Mucosa of gallbladder (tissue), 1 donor: ENCODE results near the gene GZMM. TPM values are rescaled to one million over a fixed set of nuclear protein-coding genes. Genes with fewer than 3 reads are reported as not detected.
"Not testable (repeated sequence)": the region's sequence is repeated elsewhere in the genome, so short reads cannot be mapped to it uniquely, and the experiment has no call there.

Source experiments
- DNase-seq: peaks from one replicate; pipeline ENCODE4 v3.0.0-alpha.2; 2020; ENCODE audit warnings: low spot score
- total RNA-seq: library from RNA; stranded (reverse); gene quantifications from one replicate; pipeline ENCODE4 v1.2.1, GENCODE V29; 2021
- donor health status: DM: no; HTN: no; CAD: no.

GZMM gene
- total RNA-seq, 1 donor from 2014 or later: 2.7 TPM

DNA sequence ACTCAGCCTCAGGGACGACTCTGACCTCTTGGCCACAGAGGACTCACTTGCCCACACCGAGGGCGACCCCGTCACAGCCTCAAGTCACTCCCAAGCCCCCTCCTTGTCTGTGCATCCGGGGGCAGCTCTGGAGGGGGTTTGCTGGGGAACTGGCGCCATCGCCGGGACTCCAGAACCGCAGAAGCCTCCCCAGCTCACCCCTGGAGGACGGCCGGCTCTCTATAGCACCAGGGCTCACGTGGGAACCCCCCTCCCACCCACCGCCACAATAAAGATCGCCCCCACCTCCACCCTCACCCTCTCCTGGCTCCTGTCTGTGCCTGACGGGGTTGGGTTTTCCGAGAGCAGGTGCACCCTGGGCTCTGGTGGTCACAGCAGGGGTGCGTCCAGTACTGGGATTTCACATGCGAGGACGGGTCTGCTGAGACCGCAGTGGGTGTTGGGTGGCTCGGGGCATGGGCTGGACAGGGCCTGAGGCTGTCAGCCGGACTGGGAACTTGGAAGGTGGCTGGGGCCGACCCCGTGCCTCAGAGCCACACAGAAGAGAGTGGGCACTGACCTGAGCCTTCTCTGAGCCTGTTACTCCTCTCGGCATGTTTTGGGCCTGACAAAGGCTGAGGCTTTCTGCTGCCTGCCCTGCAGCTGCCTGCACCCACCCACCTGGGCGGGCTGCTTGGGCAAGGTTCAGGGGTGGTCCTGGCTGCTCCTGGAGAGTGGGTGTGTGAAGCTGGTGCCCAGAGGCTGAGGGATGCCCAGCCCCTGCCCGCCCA lies 39.5 kb downstream of the GZMM start:
- DNase-seq: no peak

GRCh38 chr19:583968-584239 lies 40.1 kb downstream of the GZMM start:
- no peak for DNase-seq

DNA sequence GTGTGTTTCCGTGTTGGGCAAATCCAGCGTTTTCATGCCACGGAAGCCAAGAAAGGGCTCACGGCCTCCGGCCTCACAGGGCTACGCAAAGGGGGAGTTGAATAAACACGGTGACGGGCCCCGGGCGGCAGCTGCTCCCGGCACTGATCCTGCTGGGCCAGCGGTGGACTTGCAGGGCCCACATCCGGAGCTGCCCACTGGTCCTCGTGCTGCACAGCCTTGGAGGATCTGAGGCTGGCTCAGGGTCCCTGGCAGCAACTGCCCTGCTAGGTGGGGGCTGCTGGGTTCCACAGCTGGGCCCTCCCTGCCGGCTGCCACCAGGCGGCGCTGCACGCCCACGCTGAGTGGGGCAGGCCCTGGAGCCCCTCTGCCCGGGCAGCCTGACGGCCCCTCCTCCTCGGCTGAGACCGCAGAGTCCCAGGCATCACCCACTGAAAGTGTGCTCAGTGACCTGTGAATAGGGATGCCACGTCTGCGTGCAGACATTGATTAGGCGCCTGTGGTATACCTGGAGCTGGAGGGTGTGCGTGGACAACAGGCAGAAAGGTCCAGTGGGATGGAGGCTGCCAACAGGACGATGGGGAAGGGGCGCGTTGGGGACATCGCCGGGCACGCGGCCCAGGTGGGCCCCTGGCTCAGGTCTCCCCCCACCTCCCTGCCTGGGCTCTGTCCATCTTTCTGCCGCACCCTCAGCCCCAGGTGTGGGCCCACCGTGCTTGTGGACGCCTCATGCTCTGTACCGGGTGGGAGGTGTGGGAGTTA lies 40.6 kb downstream of the GZMM start:
- DNase-seq: no peak

GRCh38 chr19:585146-585545 lies 41.3 kb downstream of the GZMM start:
- not testable (repeated sequence) for DNase-seq

GRCh38 chr19:585551-586110 lies 41.8 kb downstream of the GZMM start:
- DNase-seq: no peak

DNA sequence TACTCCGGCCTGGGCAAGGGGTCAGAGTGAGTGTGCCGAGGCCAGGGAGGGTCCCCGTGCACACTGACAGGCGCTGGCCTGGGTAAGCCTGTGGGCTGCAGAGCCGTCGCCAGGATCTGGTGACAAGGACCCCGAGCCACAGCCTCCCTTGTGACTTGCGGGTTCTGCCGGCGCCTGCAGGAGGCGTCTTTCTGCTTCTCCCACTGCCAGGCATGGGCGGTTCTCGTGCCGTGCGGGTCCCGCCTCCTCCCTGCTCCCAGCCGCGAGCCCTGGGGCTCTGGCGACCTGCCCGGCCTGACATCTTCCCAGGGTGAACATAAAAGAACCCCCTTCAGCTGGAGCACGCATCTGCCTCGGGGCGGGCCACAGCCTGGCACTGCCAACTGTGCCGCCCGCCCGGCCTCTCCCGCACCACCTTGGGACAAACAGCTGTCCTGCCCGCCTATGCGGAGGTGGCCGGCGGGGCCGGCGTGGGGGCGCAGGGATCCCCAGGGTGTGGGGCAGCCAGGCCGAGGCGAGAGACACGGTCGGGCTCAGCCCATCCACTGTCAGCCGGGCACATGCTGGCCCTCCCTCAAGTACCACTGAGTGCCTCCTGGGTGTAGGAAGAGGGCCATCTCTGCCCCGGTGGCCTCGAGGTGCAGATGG lies 44.4 kb downstream of the GZMM start:
- no peak for DNase-seq

- DNase-seq: no peak
These were observed 45.2 kb downstream of the GZMM start for GRCh38 chr19:588741-589692.

DNA sequence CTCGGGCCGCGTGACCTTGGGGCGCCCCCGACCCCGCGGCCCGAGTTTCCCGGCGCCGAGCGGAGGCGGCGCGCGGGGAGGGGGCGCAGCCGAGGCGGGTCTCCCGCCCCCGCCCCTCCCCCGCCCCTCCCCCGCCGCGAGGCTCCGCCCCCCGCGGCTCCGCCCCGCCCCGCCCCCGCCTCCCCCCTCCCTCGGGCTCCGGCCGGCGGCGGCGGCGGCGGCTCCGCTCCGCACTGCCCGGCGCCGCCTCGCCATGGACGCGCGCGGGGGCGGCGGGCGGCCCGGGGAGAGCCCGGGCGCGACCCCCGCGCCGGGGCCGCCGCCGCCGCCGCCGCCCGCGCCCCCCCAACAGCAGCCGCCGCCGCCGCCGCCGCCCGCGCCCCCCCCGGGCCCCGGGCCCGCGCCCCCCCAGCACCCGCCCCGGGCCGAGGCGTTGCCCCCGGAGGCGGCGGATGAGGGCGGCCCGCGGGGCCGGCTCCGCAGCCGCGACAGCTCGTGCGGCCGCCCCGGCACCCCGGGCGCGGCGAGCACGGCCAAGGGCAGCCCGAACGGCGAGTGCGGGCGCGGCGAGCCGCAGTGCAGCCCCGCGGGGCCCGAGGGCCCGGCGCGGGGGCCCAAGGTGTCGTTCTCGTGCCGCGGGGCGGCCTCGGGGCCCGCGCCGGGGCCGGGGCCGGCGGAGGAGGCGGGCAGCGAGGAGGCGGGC lies 46.0 kb downstream of the GZMM start, which contains the start of gene HCN2:
TSS of gene HCN2 (plus strand) at position 189 of the 703 bp plus-strand sequence. CDS start at position 254, 65 bp downstream.
- DNase-seq: no peak

DNA sequence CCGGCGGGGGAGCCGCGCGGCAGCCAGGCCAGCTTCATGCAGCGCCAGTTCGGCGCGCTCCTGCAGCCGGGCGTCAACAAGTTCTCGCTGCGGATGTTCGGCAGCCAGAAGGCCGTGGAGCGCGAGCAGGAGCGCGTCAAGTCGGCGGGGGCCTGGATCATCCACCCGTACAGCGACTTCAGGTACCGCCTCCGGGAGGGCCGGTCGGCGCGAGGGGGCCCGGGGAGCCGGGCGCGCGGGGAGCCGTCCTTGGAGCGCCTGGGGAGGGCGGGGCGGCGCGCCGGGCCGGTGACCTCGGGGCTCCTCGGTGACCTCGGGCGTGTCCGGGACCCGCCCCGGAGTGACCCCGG lies 46.5 kb downstream of the GZMM start:
- DNase-seq: no peak

DNA sequence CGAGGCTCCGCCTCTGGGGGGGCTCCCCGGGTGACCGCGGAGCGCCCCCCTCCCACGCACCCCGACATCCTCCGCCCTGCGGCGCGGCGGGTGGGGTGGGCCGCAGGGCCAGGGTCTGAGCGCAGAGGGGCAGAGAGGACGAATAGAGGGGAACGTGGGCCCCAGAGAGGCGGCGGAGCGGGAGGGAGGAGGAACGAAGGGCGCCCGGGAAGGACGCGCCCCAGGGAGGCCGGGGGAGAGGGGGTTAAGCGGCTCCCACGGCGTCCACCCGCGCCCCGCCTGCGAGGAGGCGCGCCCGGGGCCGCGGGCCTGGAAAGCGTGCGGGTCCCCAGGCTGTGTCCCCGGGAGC lies 46.9 kb downstream of the GZMM start:
- DNase-seq: no peak

DNA sequence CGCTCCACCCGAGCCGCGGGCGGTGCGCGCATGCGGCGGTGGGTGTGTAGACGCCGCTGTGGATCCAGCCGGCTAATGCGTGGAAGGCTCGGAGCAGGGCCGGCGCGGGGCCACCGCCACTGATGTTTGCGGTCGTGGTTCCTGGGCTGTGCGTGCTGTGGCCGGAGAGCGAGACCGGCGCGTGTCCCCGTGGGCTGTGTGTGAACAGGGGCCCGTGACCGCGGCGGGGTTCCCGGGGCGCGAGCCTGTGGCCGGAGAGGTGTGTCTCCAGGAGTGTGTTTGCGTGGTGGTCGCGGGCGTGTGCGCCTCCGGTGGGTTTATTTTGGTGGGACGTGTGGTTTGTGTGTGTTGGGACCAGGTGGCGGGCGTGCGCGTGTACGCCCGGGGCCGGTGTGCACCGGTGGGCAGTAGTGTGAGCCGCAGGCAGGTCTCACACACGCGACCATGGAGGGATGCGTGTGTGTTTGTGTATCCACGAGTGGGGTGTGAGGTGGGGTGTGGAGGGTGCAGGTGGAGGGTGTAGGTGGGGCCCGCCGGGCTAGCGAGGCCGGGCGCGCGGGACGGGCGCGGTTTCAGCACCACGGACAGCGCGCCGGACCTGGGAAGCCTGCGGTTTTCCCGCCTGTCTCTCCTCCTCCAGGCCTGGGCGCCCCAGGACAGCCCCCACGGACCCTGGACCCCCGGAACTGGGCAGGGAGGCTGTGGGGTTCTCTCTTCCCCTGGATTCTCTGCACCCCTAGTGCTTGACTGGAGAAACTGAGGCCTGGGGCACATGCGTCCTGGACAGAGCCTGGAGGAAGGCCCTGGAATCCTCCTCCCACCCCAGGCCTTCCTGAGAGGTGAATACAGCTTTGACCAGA lies 47.5 kb downstream of the GZMM start:
- DNase-seq: no peak

DNA sequence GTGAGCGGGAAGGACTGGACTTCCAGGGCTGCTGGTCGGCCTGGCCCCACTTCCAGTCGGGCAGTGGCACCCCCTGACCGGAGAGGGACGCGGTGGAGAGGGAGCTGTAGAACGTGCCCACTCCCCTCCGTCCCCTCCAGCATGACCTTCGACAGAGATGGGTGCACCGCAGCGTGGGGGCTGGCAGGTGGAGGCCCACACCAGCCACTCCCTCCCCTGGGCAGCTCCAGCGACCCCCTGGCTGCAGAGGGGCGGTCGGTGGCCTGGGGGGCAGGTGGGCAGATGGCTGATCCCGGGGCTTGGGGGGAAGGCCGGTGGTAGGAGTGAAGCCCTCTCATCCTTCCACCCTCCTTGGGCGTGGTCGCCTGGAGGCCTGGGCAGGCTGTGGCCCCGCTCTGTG lies 48.2 kb downstream of the GZMM start:
- DNase-seq: no peak

- no peak for DNase-seq
These were observed 49.2 kb downstream of the GZMM start for GRCh38 chr19:593055-593454.

GRCh38 chr19:593505-593904 lies 49.7 kb downstream of the GZMM start:
- DNase-seq: no peak

DNA sequence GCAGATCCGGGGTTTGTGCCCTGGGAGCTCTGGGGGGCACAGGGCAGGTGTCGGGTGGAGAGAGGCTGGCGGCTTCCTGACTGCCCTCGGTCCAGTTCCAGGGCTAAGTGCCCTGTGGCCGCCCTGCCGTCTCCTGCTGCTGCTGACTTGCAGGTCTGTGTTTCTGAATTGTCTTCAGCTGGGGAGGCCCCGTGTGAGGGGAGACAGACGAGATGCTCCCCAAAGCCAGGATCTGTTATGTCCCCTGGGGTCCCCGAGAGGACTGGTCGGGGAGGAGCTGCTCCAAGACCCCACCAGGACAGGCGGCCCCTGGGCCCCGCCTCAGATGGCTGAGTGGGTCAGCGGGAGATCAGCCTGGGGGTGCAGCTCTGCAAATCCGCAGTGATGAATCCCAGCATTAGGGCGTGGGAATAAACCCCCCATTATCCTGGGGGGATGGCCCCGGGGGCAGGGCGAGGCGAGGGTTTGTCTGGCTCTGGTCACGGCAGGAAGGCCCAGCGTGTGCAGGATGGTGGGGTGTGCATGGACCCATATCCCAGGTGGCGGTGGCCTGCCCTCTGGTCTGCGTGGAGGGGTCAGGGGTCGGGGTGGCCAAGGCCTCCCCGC lies 50.5 kb downstream of the GZMM start:
- no peak for DNase-seq

- DNase-seq: no peak
These were observed 51.7 kb downstream of the GZMM start for GRCh38 chr19:595326-596262.

GRCh38 chr19:596263-596655 lies 52.4 kb downstream of the GZMM start:
- no peak for DNase-seq
